Hematopoietic multipotent progenitor cell treated with erythropoietin and hydrocortisone succinate and interleukin-3 and kit ligand, for 6 days (in vitro differentiated cells): Measurements from ENCODE around the gene DHX32.
"Not testable (repeated sequence)": the region's sequence is repeated elsewhere in the genome, so short reads cannot be mapped to it uniquely, and the experiment has no call there.

ENCODE experiments used
- DNase-seq: peaks from one replicate; pipeline ENCODE4 v3.0.0-alpha.2; 2015

DHX32 gene

GRCh38 chr10:125895130-125896087 is 14.3 kb upstream of the DHX32 start:
- DNase-seq, result peak; percentile 61

- DNase-seq, result not testable (repeated sequence)
These were observed 13.1 kb upstream of the DHX32 start for GRCh38 chr10:125894176-125894575.

- DNase-seq, result not testable (repeated sequence)
These were observed 11.3 kb upstream of the DHX32 start for GRCh38 chr10:125892402-125892801.

- not testable (repeated sequence) for DNase-seq
These were observed 8.3 kb upstream of the DHX32 start for GRCh38 chr10:125889441-125889840.

- DNase-seq, result no peak
These were observed 5.9 kb upstream of the DHX32 start for GRCh38 chr10:125886914-125887512.

- DNase-seq, result no peak
These were observed 2.1 kb upstream of the DHX32 start for GRCh38 chr10:125883211-125883610.

GRCh38 chr10:125882596-125882995 is 1.5 kb upstream of the DHX32 start:
- DNase-seq, result no peak

GRCh38 chr10:125880719-125881118 is 373 bp downstream of the DHX32 start:
- no peak for DNase-seq

GRCh38 chr10:125878957-125879835 is 1.9 kb downstream of the DHX32 start:
- no peak for DNase-seq

- no peak for DNase-seq
These were observed 9.8 kb downstream of the DHX32 start for GRCh38 chr10:125871338-125871737.

GRCh38 chr10:125868372-125868975 is 12.6 kb downstream of the DHX32 start:
- peak; percentile 83 for DNase-seq

GRCh38 chr10:125866421-125867029 is 14.6 kb downstream of the DHX32 start:
- no peak for DNase-seq

- no peak for DNase-seq
These were observed 16.0 kb downstream of the DHX32 start for GRCh38 chr10:125865120-125865519.

GRCh38 chr10:125859128-125859817 is 21.8 kb downstream of the DHX32 start:
- DNase-seq, result no peak

- DNase-seq, result no peak
These were observed 23.8 kb downstream of the DHX32 start for GRCh38 chr10:125857185-125857760.

GRCh38 chr10:125852487-125852886 is 28.6 kb downstream of the DHX32 start:
- no peak for DNase-seq

- no peak for DNase-seq
These were observed 30.0 kb downstream of the DHX32 start for GRCh38 chr10:125850766-125851731.

GRCh38 chr10:125849448-125849847 is 31.6 kb downstream of the DHX32 start:
- no peak for DNase-seq

- DNase-seq, result no peak
These were observed 32.2 kb downstream of the DHX32 start for GRCh38 chr10:125848857-125849256.

- DNase-seq, result no peak
These were observed 32.7 kb downstream of the DHX32 start for GRCh38 chr10:125848371-125848770.
